ENCODE results near the gene SYTL1.

SYTL1 gene

DNA sequence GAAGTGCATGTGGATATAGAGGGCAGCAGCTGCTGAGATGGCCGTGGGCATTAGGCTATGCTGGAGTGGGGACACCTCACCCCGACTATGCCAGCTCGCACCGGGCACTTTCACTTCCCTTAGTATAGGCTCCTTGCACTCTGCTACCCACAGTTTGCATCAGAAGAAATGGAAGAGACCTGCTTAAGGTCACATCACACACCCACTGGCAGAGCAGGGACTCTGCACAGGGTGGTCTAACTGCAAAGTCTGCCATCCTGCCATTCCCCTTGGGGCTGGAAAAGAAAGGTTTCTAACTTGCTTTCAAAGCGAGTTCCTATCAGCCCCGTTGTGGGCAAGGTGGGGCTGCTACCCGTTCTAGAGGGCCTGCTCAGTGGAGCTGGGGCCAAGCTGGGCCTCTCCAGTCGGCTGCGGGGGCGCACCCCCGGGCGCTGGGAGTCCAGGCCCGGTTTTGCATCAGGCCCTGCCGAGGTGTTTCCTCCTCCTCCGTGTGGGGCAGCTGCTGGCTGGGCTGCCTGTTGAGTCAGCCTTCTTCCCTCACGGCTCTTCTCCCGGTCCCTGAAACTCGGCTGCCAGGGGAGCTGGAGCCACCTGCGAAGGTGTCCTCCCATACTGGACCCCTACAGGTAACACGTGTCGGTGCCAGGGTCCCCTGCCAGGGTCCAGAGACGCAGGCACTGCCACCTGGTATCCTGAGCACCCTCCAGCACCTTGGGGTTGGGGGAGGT, at the start of gene SYTL1:
Gene SYTL1 (plus strand): TSS at position 498 of the 728 bp plus-strand sequence. CDS start 3,313 bp downstream, outside the sequence.
- no peak for DNase-seq (ENCODE audit: low read depth)

- DNase-seq (ENCODE audit: low read depth) = no peak
Measured at GRCh38 chr1:27292106-27292505, 49.7 kb upstream of the SYTL1 start.

- no peak for DNase-seq (ENCODE audit: low read depth)
Measured at GRCh38 chr1:27293915-27294314, 47.9 kb upstream of the SYTL1 start.

DNA sequence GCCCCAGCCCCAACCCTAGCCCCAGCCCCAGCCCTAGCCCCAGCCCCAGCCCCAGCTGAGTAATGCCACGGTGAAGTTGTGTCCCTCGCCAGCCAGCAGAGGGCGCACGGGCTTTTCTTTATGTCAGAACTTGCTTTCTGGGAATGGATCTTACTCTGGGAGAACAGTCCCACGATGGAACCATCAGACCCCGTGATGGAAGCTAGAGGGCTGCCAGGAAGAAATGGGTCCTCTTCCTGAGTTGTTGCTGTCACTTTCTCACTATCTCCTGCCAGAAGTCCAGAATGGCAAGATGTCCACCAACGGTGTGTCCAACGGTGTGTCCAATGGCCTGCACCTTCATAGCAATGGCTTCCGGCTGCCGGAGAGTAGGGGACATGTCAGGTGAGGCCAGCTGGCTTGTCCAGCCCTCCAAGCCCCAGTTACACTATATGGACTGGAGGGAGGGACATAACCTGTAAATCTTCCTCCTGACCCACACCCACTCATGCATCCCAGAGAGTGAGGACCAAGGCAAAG, 45.0 kb upstream of the SYTL1 start:
- DNase-seq (ENCODE audit: low read depth) = peak; percentile 38

DNA sequence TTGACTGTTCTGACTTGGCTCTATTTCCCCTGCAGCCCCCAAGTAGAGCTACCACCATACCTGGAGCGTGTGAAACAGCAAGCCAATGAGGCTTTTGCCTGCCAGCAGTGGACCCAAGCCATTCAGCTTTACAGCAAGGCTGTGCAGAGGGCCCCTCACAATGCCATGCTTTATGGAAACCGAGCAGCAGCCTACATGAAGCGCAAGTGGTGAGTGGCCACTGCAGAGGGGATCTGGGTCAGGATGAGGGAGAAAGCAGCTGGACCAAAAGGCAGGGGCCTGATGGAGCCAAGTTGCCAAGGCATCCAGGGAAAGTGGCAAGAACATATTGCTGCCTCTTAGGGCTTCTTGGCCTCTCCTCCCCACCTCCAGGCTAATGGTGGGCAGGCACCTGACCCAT, 43.9 kb upstream of the SYTL1 start:
- no peak for DNase-seq (ENCODE audit: low read depth)

DNA sequence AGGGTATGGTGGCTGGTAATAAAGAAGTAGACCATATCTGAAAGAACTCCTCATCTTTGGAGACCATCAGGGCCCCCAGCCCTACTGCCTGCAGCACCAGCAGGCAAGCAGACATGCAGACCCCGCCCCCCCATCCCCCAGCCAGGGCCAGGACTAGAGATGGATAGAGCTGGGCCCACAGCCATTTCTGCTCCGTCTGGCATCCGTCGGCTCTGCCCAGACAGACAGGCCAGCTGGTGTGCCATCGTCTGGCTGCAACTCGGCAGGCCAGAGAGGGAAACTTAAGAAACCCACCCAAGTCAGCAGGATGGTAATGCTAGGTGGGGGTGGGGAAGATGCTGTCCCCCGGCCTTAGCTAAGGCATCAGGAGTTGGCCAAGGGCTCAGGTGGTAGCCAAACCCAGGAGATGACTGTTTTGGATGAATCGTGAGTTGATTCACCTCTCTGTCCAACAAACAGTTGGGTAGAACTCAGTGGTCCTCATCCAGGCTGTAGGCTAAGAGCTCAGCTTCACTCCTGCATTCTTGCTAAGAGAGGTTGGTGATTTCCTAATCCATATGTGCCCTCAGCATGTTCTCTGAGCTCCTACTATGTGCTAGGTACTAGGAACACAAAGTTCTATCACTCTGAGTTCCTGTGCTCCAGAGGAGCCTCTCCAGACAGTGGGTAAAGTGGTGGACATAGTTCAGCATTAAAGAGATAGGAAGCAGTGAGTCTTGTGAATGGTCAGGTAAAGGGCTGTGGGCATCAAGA, 43.0 kb upstream of the SYTL1 start:
- no peak for DNase-seq (ENCODE audit: low read depth)

GRCh38 chr1:27299385-27300271, 42.2 kb upstream of the SYTL1 start:
- peak; percentile 84 for DNase-seq (ENCODE audit: low read depth)

- DNase-seq (ENCODE audit: low read depth) = peak; percentile 74
Measured at GRCh38 chr1:27300341-27301051, 41.3 kb upstream of the SYTL1 start.

- DNase-seq (ENCODE audit: low read depth) = no peak
Measured at GRCh38 chr1:27301052-27301422, 40.8 kb upstream of the SYTL1 start.

DNA sequence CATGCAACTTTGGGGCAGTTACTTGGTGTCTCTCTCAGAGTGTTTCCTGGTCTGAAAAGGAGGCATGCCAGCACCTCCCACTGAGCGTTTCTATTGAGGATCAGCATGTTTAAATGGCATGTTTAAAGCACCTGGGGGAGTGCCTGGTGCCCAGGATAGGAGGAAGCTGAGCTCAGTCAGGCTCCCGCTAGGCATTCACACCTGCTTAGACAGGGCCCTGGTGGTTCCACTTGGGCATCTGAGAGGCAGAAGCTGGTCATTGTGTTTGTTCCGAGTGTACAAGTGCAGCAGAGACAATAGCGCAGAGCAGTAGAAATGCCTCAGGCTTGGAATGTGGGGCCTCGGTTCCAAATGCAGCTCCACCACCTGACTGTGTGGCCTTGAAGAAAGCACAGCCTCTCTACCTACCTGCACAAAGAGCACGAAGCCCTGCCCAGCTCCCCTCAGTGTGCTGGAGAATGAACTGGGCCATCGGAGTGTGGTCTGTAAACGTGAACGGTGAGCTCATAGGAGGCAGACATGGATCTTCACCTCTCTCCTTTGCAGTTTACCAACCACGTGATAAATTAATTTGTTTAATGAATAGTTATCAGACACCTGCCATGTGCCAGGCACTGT, 40.1 kb upstream of the SYTL1 start:
- DNase-seq (ENCODE audit: low read depth) = no peak

DNA sequence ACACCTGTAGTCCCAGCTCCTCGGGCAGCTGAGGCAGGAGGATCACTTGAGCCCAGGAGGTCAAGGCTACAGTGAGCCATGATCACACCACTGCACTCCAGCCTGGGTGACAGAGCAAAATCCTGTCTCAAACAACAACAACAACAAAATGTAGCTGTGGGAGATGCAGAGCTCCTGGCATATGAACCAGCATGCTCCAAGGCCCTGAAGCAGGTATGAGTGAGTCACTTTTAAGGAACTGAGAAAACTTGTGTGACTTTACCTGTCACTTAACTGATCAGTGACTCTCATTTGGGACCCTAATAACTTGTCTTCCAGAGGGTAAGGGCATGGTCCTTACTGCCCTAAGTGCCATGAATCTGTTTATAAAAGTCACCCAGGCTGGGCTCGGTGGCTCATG, 39.2 kb upstream of the SYTL1 start:
- DNase-seq (ENCODE audit: low read depth) = no peak

- no peak for DNase-seq (ENCODE audit: low read depth)
Measured at GRCh38 chr1:27303509-27303908, 38.3 kb upstream of the SYTL1 start.

- no peak for DNase-seq (ENCODE audit: low read depth)
Measured at GRCh38 chr1:27306071-27306470, 35.8 kb upstream of the SYTL1 start.

DNA sequence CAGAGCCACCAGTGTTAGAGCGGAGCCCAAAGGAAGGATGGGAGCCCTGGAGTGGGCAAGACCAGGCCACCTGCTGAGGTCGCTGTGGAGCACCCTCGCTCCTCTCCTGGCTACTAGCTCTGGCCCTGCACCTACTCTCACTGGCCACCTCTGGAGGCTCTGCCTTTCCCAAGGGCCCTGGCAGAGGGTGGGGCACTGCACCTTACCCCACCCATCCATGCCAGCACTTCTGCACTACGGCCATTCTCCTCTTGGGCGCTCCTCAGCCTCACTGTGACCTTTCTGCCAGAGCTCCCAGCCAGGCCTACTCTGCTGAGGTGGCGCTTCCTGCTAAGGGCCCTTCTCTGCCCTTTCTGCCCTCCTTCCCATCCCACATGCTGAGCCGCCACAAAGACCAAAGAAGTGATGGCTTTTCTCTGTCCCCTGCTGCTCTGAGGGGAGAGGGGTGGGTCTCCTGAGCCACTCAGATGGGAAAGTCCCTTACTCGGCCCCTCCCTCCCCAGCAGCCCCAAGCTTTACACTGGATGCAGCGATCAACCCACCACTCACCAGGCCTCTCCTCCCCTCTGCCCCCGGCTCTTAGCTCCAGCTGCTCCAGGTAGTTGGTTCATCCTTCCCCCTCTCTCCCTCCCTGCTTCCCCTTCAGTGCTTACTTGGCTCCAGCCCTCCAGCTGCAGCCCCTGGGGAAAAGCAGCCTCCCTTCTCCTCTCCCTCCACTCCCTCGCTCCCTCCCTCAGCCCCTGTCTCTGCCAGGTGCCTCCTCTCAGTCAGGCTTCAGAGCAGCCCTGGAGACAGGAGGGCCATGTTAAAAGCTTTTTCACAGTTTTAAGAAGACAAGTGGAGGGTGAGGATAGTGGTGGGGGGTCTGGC, 34.7 kb upstream of the SYTL1 start:
- no peak for DNase-seq (ENCODE audit: low read depth)

DNA sequence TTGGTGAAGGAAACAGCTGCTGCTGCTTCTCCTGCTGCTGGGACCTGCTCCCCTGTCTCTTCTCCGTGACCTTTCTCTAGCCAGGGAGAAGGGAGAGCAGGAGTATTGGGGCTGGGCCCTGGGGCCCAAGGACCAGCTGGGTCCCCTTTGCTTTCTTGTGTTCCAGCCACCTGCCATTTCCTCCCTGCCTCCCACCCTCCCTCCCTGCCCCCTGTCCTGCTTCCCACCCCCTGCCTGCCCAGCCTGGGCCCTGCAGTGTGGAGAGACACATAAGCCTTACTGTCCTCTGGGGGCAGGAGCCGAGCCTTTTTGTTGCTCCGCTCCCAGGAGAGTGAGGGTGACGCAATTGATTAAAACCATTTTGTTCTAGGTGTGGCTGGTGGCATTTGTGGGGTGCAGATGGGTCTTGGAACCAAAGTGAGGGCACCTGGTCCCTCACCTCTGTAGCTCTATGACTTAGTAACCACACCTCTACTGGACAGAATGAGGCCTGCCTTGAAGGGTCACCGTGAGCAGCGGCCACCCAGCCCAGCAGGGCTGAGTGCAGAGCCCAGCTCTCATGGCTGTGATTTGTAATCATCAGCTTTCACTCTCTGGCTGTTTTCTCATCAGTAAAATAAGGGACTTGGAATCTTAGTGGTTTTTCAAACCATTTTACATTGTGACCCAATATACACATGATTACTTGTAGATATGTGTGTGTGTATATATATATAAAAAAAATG, 33.8 kb upstream of the SYTL1 start:
- no peak for DNase-seq (ENCODE audit: low read depth)

- no peak for DNase-seq (ENCODE audit: low read depth)
Measured at GRCh38 chr1:27314169-27314568, 27.7 kb upstream of the SYTL1 start.

DNA sequence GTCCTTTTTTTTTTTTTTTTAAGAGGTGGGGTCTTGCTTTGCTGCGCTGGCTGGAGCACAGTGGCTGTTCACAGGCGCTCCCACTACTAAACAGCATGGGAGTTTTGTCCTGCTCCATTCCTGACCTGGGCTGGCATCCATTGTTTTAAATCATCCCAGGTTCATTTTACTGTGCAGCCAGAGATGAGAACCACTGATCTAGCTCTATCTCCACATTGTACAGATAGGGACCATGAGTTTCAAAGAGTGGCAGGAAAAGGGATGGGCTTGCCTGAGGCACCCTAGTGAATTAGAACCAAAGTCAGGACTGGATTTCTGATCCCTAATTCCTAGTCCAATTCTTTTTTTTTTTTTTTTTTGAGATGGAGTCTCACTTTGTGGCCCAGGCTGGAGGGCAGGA, 27.1 kb upstream of the SYTL1 start:
- DNase-seq (ENCODE audit: low read depth) = no peak

DNA sequence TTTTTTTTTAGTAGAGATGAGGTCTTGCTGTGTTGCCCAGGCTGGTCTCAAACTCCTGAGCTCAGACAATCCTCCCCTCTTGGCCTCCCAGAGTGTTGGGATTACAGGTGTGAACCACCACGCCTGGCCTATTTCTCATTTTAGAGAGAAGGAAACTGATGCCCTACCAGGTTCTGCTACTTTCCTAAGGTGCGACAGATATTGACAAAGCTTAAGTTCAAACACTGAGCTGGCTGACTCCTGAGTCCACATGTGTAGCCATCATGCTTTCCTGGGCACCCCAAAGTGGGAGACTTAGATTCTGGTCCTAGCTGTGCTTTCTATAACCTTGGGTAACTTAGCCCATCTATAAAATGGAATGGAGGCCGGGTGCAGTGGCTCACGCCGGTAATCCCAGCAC, 25.0 kb upstream of the SYTL1 start:
- DNase-seq (ENCODE audit: low read depth) = no peak

DNA sequence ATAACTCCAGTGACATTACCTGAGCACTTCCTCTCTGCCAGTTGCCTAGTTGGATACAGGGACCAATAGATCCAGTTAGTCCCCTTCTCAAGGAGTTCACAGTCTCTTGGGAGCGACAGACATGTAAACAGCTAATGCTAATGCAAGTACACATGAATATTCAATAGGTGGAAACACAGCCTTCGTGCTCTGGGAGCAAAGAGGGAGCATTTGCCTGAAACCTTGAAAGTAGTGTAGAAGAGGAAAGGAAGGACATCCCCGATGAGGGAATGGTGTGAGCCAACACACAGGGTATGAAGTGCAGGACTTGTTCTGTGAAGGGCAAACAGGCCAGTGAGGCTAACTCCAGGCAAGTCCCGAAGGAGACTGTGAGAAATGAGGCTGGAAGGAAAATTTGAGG, 23.7 kb upstream of the SYTL1 start:
- DNase-seq (ENCODE audit: low read depth) = no peak

- DNase-seq (ENCODE audit: low read depth) = no peak
Measured at GRCh38 chr1:27318596-27318995, 23.2 kb upstream of the SYTL1 start.
